Measurements from ENCODE around the gene VEPH1. TPM values are rescaled to one million over a fixed set of nuclear protein-coding genes. Genes with fewer than 3 reads are reported as not detected.

Gene VEPH1
- total RNA-seq, 2 experiments from 2014 or later, result not detected

DNA sequence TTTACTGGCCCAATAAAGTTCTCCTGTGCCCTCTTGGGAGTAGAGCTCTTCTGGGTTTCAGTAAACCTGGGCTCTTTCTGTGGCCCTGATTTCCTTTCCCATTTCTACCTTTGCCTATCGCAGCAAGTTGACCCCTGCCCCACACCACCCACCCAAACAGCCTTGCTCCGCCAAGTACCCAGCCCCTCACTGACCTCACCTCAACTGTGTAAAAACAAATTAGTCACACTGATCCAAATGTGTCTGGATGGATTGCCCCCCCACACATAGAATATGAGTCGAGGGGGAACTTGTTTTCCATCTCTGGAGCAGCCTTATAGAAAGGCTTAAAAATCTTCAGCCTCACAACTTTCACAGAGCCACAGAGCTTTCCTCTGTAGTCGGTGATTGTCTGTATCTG is 28.6 kb upstream of the VEPH1 start:
- H3K36me3 Mint-ChIP-seq, result no peaks in the 10 kb centered on the region
- DNase-seq (no peak), ATAC-seq (ENCODE audit: low read depth) (no peak)
- POLR2A ChIA-PET, result no interaction called here
- H3K4me3 Mint-ChIP-seq, result no peak overlapping the region
- no peaks in the 10 kb centered on the region for H3K9me3 Mint-ChIP-seq
- H3K27ac Mint-ChIP-seq, result no peak overlapping the region
- peaks cover 2% of the 10 kb centered on the region for H3K27me3 Mint-ChIP-seq
- no peaks in the 10 kb centered on the region for H3K4me1 Mint-ChIP-seq

DNA sequence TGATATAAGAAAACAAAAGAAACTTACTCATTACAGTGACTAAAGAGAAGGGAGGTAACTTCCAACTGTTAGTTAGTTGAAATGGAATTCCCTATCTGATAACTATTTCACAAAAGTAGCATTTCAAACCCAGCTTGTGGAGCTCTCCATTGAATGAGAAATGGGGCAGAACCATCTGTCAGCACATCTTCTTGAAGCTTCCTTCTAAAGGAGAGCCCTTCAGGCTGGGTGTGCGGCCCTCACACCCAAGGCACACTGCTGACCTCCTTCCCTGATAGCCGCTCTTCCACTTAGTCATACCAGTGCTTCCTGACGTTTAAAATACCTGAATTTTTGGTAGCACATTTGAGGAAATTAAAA is 28.1 kb upstream of the VEPH1 start:
- ATAC-seq (ENCODE audit: low read depth), result no peak
- Mint-ChIP-seq H3K36me3 (no peaks in the 10 kb centered on the region), H3K4me3 (no peak overlapping the region)

DNA sequence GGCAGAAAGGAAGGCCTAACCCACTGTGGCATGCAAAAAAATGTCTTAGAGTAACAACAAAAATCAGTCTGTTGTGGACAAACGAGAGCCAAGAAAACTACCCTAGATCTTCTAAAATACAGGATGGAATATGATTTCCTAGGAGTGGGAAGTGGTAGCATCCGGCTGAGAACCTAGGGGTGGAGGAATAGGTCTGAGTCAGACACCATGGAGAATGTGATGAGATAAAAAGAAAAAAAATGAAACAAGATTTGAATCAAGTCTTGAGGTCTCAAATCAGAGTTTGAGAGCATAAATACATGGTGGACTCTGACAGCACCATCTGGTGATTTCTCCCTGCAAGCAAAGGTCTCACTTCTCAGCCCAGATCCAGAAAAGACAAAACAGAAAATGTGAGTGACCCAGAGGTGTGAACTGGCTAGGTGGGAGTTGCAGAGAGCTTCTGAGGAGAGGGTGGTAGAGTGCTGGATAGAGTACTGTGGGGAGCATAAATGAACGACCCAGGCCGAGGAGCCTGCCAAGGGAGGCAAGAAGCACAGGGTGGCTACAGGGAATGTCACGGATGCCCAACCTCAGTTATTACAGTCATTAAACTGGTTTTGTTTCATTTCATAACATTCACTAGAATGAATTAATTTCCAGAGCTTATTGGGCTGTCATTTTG is 27.6 kb upstream of the VEPH1 start:
- Mint-ChIP-seq H3K36me3 (no peaks in the 10 kb centered on the region), H3K27me3 (peaks cover 2% of the 10 kb centered on the region), H3K4me3 (no peak overlapping the region), H3K4me1 (no peaks in the 10 kb centered on the region), H3K27ac (no peak overlapping the region), H3K9me3 (no peaks in the 10 kb centered on the region)
- DNase-seq (no peak), ATAC-seq (ENCODE audit: low read depth) (no peak)
- POLR2A ChIA-PET, result no interaction called here

More for the DNA sequence above, 28.1 kb upstream of the VEPH1 start:
- Mint-ChIP-seq H3K27me3 (peaks cover 2% of the 10 kb centered on the region), H3K9me3 (no peaks in the 10 kb centered on the region), H3K27ac (no peak overlapping the region), H3K4me1 (no peaks in the 10 kb centered on the region)
- no peak for DNase-seq
- POLR2A ChIA-PET, result no interaction called here

DNA sequence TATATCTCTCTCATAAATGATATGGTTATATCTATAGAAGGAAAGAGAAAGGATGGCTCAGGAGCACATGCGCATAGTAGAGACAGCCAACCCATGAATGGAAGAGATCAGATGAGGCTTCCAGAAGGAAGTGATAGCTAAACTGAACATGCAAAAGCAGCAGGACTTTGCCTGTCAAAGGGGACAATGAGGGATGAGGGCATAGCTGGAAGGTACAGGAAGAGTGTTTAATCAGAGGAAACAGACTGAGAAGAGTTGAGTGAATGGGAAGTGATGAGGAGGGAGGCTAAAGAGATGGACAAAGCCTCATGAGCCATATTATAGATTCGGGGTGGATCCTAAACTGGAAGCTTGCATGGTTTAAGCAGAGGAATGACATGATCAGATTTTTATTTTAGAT is 26.5 kb upstream of the VEPH1 start:
- no peak for ATAC-seq (ENCODE audit: low read depth)
- H3K4me1 Mint-ChIP-seq, result no peaks in the 10 kb centered on the region

DNA sequence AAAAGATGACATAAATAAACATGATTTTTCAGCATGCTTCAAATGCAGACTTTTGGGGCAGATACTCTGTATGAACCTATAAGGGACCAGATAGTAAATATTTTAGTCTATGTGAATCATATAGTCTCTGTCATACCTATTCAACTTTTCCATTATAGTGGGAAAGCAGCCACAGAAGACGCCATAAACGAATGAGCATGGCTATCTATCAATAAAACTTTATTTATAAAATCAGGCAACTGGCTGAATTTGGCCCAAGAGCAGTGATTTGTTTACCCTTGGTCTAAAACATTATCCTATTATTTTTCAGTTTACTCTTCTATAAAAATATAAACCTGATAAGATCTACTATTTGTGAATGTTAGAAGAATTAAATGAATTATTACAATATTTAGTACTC is 25.9 kb upstream of the VEPH1 start:
- ATAC-seq (ENCODE audit: low read depth) (no peak), DNase-seq (no peak)
- Mint-ChIP-seq H3K36me3 (no peaks in the 10 kb centered on the region), H3K4me1 (no peaks in the 10 kb centered on the region), H3K27ac (no peak overlapping the region), H3K4me3 (no peak overlapping the region), H3K27me3 (peaks cover 8% of the 10 kb centered on the region), H3K9me3 (no peaks in the 10 kb centered on the region)
- POLR2A ChIA-PET, result no interaction called here

More for the DNA sequence above, 26.5 kb upstream of the VEPH1 start:
- no peaks in the 10 kb centered on the region for H3K9me3 Mint-ChIP-seq
- H3K36me3 Mint-ChIP-seq, result no peaks in the 10 kb centered on the region
- peaks cover 8% of the 10 kb centered on the region for H3K27me3 Mint-ChIP-seq
- H3K27ac Mint-ChIP-seq, result no peak overlapping the region
- POLR2A ChIA-PET, result no interaction called here
- H3K4me3 Mint-ChIP-seq, result no peak overlapping the region
- DNase-seq, result no peak

DNA sequence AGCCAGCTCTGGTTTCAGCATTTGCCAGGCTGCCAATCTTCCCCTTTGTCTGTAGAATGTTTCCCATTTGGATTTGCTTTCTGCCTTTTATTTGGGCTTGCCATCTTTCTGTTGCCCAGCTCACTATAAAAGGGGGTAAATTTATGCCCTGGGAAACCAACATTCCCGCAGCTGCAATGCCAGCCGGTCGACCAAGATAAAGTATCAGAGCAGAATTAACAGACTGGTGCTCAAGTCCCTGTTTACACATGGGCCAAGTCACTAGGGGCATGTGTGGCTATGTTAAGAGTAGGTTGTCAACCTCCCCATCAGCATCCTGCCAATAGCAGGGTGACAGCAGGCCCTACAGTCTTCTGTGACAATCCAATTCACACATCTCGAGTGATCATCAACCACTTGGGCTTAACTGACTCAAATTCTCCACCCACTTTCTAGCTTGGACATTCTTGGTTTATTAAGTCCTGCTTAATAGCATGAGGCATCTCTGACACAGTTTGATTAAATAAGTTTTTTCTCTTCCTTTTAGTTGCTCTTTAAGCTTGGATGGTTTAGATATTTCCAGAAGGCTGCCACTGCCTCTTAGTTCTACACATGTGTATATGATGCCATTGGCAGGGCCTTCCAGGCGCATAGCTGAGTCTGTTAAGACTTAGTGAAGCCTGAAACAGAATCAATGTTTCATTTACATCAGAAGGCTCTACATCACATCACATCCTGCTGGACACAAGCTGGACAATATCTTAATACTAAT is 24.1 kb upstream of the VEPH1 start:
- Mint-ChIP-seq H3K4me1 (no peaks in the 10 kb centered on the region), H3K27ac (no peak overlapping the region), H3K4me3 (no peak overlapping the region), H3K36me3 (no peaks in the 10 kb centered on the region), H3K9me3 (no peaks in the 10 kb centered on the region), H3K27me3 (peaks cover 8% of the 10 kb centered on the region)
- DNase-seq (no peak), ATAC-seq (ENCODE audit: low read depth) (no peak)
- POLR2A ChIA-PET, result no interaction called here

DNA sequence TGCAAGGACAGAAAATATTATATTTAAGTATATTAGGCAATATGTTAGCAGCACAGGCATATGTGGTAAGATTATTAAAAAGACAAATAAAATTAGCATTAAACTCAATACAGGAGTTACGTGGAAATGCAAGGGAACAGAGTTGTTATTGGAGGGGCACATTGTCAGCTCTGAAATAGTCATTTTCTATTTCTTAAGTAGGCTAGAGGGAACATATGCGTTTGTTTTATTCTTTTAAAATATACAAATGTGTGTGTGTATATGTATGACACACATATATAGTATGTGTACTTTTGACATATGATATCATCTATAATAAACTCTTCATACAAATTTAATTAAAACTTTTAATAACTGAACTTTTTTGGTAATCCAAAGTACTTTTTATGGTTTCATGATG is 22.8 kb upstream of the VEPH1 start:
- Mint-ChIP-seq H3K9me3 (no peaks in the 10 kb centered on the region), H3K36me3 (no peaks in the 10 kb centered on the region), H3K27ac (no peak overlapping the region), H3K4me3 (no peak overlapping the region), H3K4me1 (no peaks in the 10 kb centered on the region), H3K27me3 (peaks cover 8% of the 10 kb centered on the region)
- ATAC-seq (ENCODE audit: low read depth) (no peak), DNase-seq (no peak)
- POLR2A ChIA-PET, result no interaction called here

DNA sequence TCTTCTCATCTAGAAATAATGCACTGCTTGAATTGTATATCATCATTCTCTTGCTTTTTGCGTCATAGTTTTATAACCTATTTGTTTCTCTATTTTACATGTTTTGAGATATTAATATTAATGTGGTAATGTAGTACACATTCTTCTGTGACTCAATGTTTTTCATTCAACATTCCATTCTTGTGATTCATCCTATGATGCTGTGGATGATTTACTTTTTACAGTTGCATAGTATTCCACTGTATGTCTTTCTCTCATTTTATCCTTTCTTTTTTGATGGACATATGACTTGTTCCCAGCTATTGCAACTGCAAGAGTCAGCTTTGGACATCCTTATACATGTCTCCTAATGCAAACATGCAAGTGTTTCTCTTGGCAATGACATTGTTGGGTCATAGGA is 20.6 kb upstream of the VEPH1 start:
- DNase-seq, result no peak
- no peak for ATAC-seq (ENCODE audit: low read depth)
- no peaks in the 10 kb centered on the region for H3K9me3 Mint-ChIP-seq
- H3K4me3 Mint-ChIP-seq, result no peak overlapping the region
- no peak overlapping the region for H3K27ac Mint-ChIP-seq
- peaks cover 11% of the 10 kb centered on the region for H3K27me3 Mint-ChIP-seq
- POLR2A ChIA-PET, result no interaction called here
- no peaks in the 10 kb centered on the region for H3K36me3 Mint-ChIP-seq
- no peaks in the 10 kb centered on the region for H3K4me1 Mint-ChIP-seq

DNA sequence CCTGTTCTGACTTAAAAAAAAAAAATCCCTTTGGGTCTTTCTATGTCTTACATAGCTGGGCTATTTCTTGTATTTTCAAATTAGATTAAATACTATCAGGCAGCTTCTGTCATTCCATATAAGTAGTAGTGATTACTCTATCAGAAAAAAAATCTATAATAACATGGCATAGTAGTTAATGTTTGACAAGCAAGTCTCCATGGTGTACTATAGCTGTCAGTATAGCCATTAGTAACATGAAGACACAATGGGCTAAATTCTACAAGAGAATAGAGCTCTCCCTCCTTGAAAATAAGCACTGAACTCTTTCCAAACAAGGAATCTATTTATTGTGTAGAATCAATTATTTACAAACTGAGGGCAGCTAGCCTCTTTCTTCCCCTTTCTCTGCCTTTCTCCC is 19.4 kb upstream of the VEPH1 start:
- DNase-seq (no peak), ATAC-seq (ENCODE audit: low read depth) (no peak)
- Mint-ChIP-seq H3K36me3 (no peaks in the 10 kb centered on the region), H3K27ac (no peak overlapping the region), H3K27me3 (peaks cover 11% of the 10 kb centered on the region), H3K9me3 (no peaks in the 10 kb centered on the region), H3K4me3 (no peak overlapping the region), H3K4me1 (no peaks in the 10 kb centered on the region)
- POLR2A ChIA-PET, result no interaction called here

DNA sequence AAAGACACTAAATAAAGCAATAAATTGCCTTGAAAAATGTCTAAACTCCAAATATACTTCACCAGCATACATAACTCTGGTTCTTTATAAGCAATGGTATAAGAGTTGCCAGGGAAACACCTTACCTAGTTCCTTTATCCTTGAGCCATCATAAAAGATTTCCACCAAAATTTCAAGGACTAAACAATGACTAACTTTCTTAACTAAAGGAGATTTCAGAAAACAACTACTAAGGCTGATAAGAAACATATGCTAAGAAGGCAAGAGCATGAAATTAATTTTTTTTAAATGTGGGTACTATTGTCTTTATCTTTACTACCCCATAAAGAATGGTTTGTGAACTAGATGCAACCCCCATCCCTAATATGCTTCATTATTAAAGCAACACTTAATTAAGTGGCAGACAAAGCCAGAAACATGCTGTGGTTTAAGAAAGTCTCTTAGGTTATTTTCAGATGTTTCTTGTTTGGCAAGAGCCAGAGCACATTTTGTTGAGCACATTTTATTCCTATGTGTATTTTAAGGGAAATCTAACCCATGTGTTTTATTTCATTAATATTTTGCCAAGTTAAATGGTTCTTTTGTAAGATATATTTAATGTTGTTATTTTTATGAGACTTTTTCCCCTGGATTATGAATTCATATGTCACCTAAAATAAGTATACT is 17.4 kb upstream of the VEPH1 start:
- DNase-seq (no peak), ATAC-seq (ENCODE audit: low read depth) (no peak)
- Mint-ChIP-seq H3K27me3 (peaks cover 14% of the 10 kb centered on the region), H3K27ac (no peak overlapping the region), H3K4me3 (no peak overlapping the region), H3K36me3 (no peaks in the 10 kb centered on the region), H3K9me3 (no peaks in the 10 kb centered on the region), H3K4me1 (no peaks in the 10 kb centered on the region)
- POLR2A ChIA-PET, result no interaction called here

DNA sequence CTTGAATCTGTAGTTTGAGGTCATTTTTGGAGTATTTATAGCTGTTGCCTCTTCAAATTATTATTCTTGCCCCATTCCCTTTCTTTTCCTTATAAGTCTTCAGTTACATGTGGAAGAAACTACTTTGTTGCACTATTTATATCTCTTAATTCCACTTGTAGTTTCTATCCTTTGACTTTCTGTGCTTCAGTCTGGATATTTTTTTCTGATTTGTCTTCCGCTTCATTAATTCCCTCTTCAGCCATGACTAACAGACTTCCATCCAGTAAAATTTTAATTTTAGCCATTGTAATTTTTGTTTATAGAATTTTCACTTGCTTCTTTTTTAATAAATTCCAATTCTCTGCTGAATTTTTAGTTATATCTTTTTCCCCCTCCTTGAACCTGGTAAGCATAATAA is 15.7 kb upstream of the VEPH1 start:
- POLR2A ChIA-PET, result no interaction called here
- no peak for DNase-seq
- Mint-ChIP-seq H3K36me3 (no peaks in the 10 kb centered on the region), H3K4me1 (no peaks in the 10 kb centered on the region), H3K27ac (no peak overlapping the region), H3K9me3 (no peaks in the 10 kb centered on the region), H3K27me3 (peaks cover 8% of the 10 kb centered on the region), H3K4me3 (no peak overlapping the region)
- ATAC-seq (ENCODE audit: low read depth), result no peak

DNA sequence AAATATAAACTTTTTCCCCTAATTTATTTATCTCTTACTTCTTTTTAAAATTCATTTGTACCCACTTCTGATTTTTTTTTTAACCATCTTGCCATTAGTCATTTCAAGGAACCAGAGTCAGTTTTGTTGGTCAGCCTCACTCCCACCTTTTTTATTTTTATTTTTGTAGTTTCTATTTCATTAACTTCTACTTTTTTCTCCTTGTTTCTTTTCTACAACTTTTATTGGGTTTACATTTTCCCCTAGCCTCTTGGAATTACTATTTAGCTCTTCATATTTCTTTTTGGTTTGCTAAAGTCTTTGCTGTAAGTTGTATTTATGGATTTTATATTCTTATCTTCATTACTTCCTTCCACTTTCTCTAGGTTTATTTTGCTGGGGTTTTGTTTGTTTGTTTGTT is 13.7 kb upstream of the VEPH1 start:
- DNase-seq, result no peak
- Mint-ChIP-seq H3K4me1 (no peaks in the 10 kb centered on the region), H3K4me3 (no peak overlapping the region), H3K27ac (no peak overlapping the region), H3K27me3 (peaks cover 8% of the 10 kb centered on the region), H3K36me3 (no peaks in the 10 kb centered on the region), H3K9me3 (no peaks in the 10 kb centered on the region)
- POLR2A ChIA-PET, result no interaction called here
- no peak for ATAC-seq (ENCODE audit: low read depth)

DNA sequence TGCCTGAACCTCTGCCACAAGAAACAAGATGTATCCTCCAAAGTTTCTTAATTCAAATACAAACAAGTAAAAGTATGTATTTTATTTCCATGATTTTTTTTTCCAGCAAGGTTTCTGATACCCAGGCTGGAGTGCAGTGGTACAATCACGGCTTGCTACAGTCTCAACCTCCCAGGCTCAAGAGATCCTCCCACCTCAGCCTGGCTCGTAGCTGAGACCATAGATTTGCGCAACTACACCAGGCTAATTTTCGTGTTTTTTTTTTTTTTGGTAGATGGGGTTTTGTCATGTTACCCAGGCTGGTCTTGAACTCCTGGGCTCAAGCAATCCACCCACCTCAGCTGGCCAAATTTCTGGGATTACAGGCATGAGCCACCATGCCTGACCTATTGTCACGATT is 12.2 kb upstream of the VEPH1 start:
- POLR2A ChIA-PET, result no interaction called here
- Mint-ChIP-seq H3K4me1 (no peaks in the 10 kb centered on the region), H3K27ac (no peak overlapping the region), H3K4me3 (no peak overlapping the region), H3K9me3 (no peaks in the 10 kb centered on the region), H3K36me3 (no peaks in the 10 kb centered on the region), H3K27me3 (peaks cover 6% of the 10 kb centered on the region)
- ATAC-seq (ENCODE audit: low read depth) (no peak), DNase-seq (no peak)

DNA sequence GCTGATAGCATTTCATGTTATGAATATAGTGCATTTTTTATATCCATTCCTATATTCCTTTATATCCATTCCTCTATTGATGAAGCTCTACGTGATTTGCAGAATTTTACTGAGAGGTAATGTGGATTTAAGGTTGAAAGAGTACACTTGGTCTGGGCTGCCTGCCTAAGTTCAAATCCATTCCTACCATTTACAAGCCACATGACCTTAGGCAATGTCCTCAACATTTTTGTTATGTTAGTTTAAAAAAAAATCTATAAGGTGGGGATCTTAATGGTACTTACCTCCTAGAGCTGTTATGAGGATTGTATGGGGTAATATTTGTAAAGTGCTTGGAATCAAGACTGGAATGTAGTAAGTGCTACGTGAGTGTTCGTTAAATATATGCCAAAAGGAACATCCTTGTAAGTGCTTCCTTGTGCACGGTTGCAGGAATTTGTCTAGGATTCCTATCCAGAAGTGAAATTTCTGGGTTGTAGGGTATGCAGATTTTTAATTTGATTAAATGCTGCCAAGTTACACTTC is 11.2 kb upstream of the VEPH1 start:
- DNase-seq (no peak), ATAC-seq (ENCODE audit: low read depth) (no peak)
- no peaks in the 10 kb centered on the region for H3K4me1 Mint-ChIP-seq
- no peaks in the 10 kb centered on the region for H3K9me3 Mint-ChIP-seq
- peaks cover 8% of the 10 kb centered on the region for H3K27me3 Mint-ChIP-seq
- no peak overlapping the region for H3K4me3 Mint-ChIP-seq
- POLR2A ChIA-PET, result no interaction called here
- H3K27ac Mint-ChIP-seq, result no peak overlapping the region
- no peaks in the 10 kb centered on the region for H3K36me3 Mint-ChIP-seq

Measured in activated naive CD8-positive, alpha-beta T cell treated with anti-CD3 and anti-CD28 coated beads, Interleukin-2, amount 10 ng/mL, durations not matched to agents 7 days and 5 days (primary cell).